Measurements from ENCODE around the gene PPP3R2. TPM values are rescaled to one million over a fixed set of nuclear protein-coding genes. Genes with fewer than 3 reads are reported as not detected.
"Not testable (repeated sequence)": the region's sequence is repeated elsewhere in the genome, so short reads cannot be mapped to it uniquely, and the experiment has no call there.

The PPP3R2 gene
- total and polyA plus RNA-seq, 2 donors (not counting 3 experiments of a cell fraction or from before 2014, with no cell fraction given): not detected

DNA sequence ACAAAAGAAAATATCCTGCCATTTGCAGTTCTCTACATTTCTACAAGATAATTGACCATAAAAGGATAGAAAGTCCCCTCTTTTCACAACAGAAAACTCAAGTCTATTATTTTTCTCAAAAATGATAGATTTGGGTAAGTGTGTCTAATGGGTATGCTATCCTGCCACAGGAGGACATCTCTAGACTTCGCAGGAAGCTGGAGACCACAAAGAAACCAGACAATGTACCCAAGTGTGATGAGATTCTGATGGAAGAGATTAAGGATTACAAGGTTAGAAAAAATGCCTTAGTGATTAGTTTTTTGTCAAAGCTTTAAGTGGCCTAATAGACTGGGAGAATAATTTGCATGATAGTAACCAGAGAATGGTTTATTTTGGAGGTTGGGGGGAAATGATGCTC, 33.0 kb downstream of the PPP3R2 start:
- intact Hi-C loops (cut with micrococcal nuclease): no loop called here
- BruUV-seq (replicated peaks): no TSS peak
- ChIA-PET POLR2A (no interaction called here), CTCF (no interaction called here)
- Histone ChIP-seq H3K4me3 (replicated peaks in 1 of 3; ENCODE audit: insufficient read depth in 1 of 3, low read depth in 1 of 3, low read length in 3 of 3) (no peak overlapping the region), H3K9me3 (replicated peaks; ENCODE audit: control insufficient read depth, insufficient read depth, low read length) (no peaks in the 10 kb centered on the region), H3K79me2 (ENCODE audit: control insufficient read depth, insufficient read depth, low read length) (no peaks in the 10 kb centered on the region), H3K27me3 (ENCODE audit: control insufficient read depth in 2 of 2, insufficient read depth in 2 of 2, low read length in 2 of 2) (no peaks in the 10 kb centered on the region), H3K4me2 (ENCODE audit: insufficient read depth, low read length) (no peak overlapping the region), H3K9me1 (replicated peaks; ENCODE audit: control insufficient read depth, extremely low read depth, insufficient read depth, low read length) (no peaks in the 10 kb centered on the region), H3K27ac (ENCODE audit: insufficient read depth, low read depth, low read length) (no peak overlapping the region), H3K4me1 (ENCODE audit: control insufficient read depth, extremely low read depth, insufficient read depth, low read length) (no peaks in the 10 kb centered on the region), H3K36me3 (ENCODE audit: control insufficient read depth in 2 of 2, extremely low read depth in 1 of 2, insufficient read depth in 2 of 2, low read length in 2 of 2) (peaks cover 7% of the 10 kb centered on the region in 2 experiments), H2AFZ (ENCODE audit: low read depth, low read length) (no peak overlapping the region), H4K20me1 (replicated peaks; ENCODE audit: control insufficient read depth, extremely low read depth, insufficient read depth, low read length) (no peaks in the 10 kb centered on the region), H3K9ac (replicated peaks; ENCODE audit: extremely low read depth, insufficient read depth, low read length) (no peak overlapping the region)
- no peak for TF ChIP-seq GATA2 (IDR thresholded peaks at IDR 0.05; ENCODE audit: insufficient read depth, insufficient read length, low read depth, low read length)
- TF ChIP-seq POLR2AphosphoS5 (IDR thresholded peaks at IDR 0.05; ENCODE audit: insufficient read depth, low read depth, low read length): no peak
- no peak for TF ChIP-seq MYC (IDR thresholded peaks at IDR 0.05; ENCODE audit: low read depth, low read length)
- FAIRE-seq (no peak), DNase-seq (ENCODE audit: low read depth, low spot score) (no peak)
- dilution Hi-C loops (cut with MboI; ENCODE audit: extremely low pct_ligation_motif_present, low sequenced_read_pairs): no loop called here

DNA sequence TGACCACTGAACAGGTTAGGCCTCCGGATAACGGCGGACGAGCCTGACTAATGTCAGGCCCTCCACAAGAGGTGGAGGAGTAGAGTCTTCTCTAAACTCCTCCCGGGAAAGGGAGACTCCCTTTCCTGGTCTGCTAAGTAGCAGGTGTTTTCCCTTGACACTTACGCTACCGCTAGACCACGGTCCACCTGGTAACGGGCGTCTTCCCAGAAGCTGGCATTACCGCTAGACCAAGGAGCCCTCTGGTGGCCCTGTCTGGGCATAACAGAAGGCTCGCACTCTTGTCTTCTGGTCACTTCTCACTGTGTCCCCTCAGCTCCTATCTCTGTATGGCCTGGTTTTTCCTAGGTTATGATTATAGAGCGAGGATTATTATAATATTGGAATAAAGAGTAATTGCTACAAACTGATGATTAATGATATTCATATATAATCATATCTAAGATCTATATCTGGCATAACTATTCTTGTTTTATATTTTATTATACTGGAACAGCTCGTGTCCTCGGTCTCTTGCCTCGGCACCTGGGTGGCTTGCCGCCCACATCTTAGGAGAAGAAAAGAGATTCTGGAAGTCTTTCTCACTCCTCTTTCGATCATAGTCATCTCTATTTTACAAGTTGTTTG, 45.2 kb downstream of the PPP3R2 start:
- dilution Hi-C loops (cut with MboI; ENCODE audit: extremely low pct_ligation_motif_present, low sequenced_read_pairs): not testable (repeated sequence)

More for the DNA sequence above, 45.2 kb downstream of the PPP3R2 start:
- H3K27me3 ChIP-seq (ENCODE audit: control insufficient read depth in 2 of 2, insufficient read depth in 2 of 2, low read length in 2 of 2); H3K9me1 ChIP-seq (replicated peaks; ENCODE audit: control insufficient read depth, extremely low read depth, insufficient read depth, low read length); H3K79me2 ChIP-seq (ENCODE audit: control insufficient read depth, insufficient read depth, low read length); H3K4me2 ChIP-seq (ENCODE audit: insufficient read depth, low read length); H3K4me3 ChIP-seq (replicated peaks in 1 of 3; ENCODE audit: insufficient read depth in 1 of 3, low read depth in 1 of 3, low read length in 3 of 3); H4K20me1 ChIP-seq (replicated peaks; ENCODE audit: control insufficient read depth, extremely low read depth, insufficient read depth, low read length); BruUV-seq (replicated peaks); FAIRE-seq; POLR2A ChIA-PET; H3K9me3 ChIP-seq (replicated peaks; ENCODE audit: control insufficient read depth, insufficient read depth, low read length); H3K27ac ChIP-seq (ENCODE audit: insufficient read depth, low read depth, low read length); H2AFZ ChIP-seq (ENCODE audit: low read depth, low read length); intact Hi-C loops (cut with micrococcal nuclease); H3K9ac ChIP-seq (replicated peaks; ENCODE audit: extremely low read depth, insufficient read depth, low read length); DNase-seq (ENCODE audit: low read depth, low spot score); H3K4me1 ChIP-seq (ENCODE audit: control insufficient read depth, extremely low read depth, insufficient read depth, low read length): not testable (repeated sequence)
- CTCF ChIA-PET: interaction anchor here (0.8 to 1.3 kb wide), 2 partner anchors 20 to 91 kb away, joined by 3 to 7 read pairs; no protein-coding TSS in a partner anchor
- H3K36me3 ChIP-seq (ENCODE audit: control insufficient read depth in 2 of 2, extremely low read depth in 1 of 2, insufficient read depth in 2 of 2, low read length in 2 of 2): peaks cover 15 to 26% of the 10 kb centered on the region in 2 experiments
